GM21528 (cell line): ENCODE data around the gene METTL5.

Experiments
- ATAC-seq: cut with Tn5 transposase; IDR thresholded peaks from one replicate; pipeline ENCODE4 v1.9.1; 2021; ENCODE audit warnings: mild to moderate bottlenecking, moderate library complexity; ENCODE audit not compliant: unreplicated experiment, low FRiP score

Gene METTL5

GRCh38 chr2:169795181-169795580 is 29.5 kb downstream of the METTL5 start:
- ATAC-seq: no peak

GRCh38 chr2:169790581-169790980 is 34.1 kb downstream of the METTL5 start:
- no peak for ATAC-seq

- no peak for ATAC-seq
Observed at GRCh38 chr2:169782513-169782912, 42.2 kb downstream of the METTL5 start.

DNA sequence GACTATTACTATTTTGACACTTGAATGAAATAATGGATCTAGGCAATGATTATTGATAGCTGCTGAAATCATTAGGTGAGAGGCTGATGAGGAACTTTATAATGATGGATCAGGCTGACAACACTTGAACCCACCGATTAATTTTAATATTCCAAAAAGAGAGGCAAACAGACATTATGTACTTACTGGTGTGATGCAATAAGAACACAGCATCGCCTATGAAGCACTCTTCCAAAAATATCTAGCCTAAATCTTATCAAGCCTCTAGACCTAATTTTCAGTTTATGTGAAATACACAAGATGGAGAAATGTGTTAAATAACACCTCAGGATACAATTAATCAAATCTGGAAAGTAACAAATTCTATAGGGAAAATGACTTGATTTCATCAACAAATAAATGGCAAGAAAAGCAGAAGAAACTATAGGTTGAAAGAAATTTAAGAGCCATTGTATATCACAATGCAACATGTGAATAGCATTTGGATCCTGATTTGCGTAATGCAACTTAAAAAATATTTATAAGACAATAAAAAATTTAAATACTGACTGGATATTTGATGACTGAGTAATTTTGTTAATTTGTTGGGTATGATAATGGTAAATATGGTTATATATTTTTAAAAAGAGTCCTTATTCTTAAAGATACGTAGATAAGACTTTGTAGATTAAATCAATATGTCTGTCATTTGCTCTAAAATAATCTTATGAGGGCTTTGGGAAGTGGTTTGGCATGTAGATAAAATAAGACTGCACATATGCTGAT is 43.3 kb downstream of the METTL5 start:
- no peak for ATAC-seq

- ATAC-seq: no peak
Observed at GRCh38 chr2:169778446-169778845, 46.3 kb downstream of the METTL5 start.

DNA sequence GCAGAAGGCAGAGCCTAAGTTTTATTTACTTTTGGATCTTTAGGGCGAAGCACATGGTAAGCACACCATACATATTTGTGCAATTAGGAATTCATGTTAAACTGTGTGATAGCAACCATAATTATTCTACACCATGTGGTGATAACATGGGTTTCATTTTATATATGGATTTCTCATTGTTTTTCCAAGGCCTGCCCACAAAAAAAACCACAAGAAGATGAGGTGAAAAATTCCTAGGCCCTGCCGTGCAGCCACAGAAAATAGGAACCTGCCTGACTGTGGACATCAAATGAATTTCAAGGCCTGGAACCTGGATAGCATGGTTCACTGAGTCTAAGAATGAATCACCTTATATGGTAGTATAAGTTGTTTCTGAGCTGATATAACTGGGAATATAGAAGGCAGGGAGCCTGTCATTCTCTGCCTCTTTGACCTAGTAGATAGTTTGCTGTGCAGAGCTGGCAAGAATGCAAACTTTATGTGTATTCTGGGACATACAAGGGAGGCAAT is 48.4 kb downstream of the METTL5 start:
- no peak for ATAC-seq

DNA sequence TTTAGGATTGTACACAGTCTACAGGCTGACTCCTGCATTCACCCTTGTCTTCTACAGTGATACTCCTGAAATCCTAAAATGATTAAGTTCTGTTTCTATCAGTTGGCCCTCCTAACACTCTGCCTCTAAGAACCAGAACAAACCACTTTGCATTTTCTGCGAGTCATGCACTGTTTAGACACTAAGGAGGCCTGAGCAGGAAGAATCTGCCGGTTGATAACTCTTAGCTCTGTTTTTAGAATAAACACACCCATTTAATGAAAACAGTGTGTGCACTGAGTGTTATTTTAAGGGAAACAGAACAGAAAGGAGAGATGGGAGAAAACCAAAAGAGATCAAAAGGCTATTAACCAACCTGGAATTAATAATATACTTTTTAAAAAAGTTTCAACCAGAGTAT is 48.9 kb downstream of the METTL5 start:
- ATAC-seq: no peak

DNA sequence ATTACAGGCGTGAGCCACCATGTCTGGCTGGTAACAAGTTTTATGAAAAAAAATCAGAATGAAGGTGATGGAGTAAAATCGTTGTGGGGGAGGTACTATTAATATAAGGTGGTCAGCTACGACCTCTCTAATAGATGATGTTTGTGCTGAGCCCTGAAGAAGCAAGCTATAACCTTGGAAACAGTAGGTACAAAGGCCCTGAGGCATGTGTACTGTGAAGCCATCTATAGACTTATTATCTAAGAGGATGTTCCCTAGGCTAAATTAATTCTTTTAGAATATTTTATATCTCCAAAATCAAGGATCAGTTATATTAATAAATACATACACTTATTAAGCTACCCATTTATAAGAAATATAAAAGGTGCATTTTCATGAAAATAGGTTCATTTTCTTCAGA is 49.4 kb downstream of the METTL5 start:
- no peak for ATAC-seq

GRCh38 chr2:169772651-169773050 is 52.1 kb downstream of the METTL5 start:
- no peak for ATAC-seq

- no peak for ATAC-seq
Observed at GRCh38 chr2:169771612-169772011, 53.1 kb downstream of the METTL5 start.

- ATAC-seq: no peak
Observed at GRCh38 chr2:169771021-169771420, 53.7 kb downstream of the METTL5 start.

GRCh38 chr2:169768262-169768995 is 56.3 kb downstream of the METTL5 start:
- no peak for ATAC-seq

GRCh38 chr2:169767243-169767888 is 57.3 kb downstream of the METTL5 start:
- ATAC-seq: no peak

DNA sequence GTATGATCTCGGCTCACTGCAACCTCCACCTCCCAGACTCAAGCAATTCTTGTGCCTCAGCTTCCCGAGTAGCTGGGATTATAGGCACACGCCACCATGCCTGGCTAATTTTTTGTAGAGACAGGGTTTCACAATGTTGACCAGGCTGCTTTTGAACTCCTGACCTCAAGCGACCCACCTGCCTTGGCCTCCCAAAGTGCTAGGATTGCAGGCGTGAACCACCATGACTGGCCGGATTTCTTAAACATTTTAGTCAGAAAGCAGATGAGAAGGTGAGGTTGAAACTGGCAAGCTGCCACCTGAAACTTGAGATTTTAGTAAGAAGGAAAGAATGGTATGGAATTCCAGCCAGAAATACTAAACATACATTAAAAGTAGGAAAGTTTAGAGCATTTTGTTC is 59.2 kb downstream of the METTL5 start:
- ATAC-seq: no peak

- ATAC-seq: no peak
Observed at GRCh38 chr2:169761970-169762292, 62.8 kb downstream of the METTL5 start.
